Mesenchymal stem cell (in vitro differentiated cells and primary cell): ENCODE results near the gene ACTR2.

Experiments used
- DNase-seq: peaks from one replicate; pipeline ENCODE4 v3.0.0-alpha.2; 2013
- H2AFZ ChIP-seq: one replicate; pipeline ENCODE4 v1.6.1; 2013; ENCODE audit warnings: low read depth, mild to moderate bottlenecking, control low read depth, inconsistent platforms, low read length, moderate library complexity
- H2AK5ac ChIP-seq: 2 replicates; pipeline ENCODE4 v1.6.1; 2013; ENCODE audit warnings: low read length, moderate library complexity, mild to moderate bottlenecking, inconsistent platforms; ENCODE audit not compliant: severe bottlenecking
- H2BK120ac ChIP-seq: one replicate; pipeline ENCODE4 v1.6.1; 2013; ENCODE audit warnings: low read depth, mild to moderate bottlenecking, inconsistent platforms, low read length, moderate library complexity
- H2BK12ac ChIP-seq, 2 experiments: one replicate each; pipeline ENCODE4 v1.6.1; 2013; ENCODE audit warnings: inconsistent platforms in 2 of 2, low read length in 2 of 2, mild to moderate bottlenecking in 2 of 2, moderate library complexity in 2 of 2, control low read depth in 1 of 2
- H2BK15ac ChIP-seq: one replicate; pipeline ENCODE4 v1.6.1; 2013; ENCODE audit warnings: mild to moderate bottlenecking, low read depth, inconsistent platforms; ENCODE audit not compliant: poor library complexity, severe bottlenecking
- H2BK5ac ChIP-seq: 2 replicates; pipeline ENCODE4 v1.6.1; 2013; ENCODE audit warnings: low read depth, mild to moderate bottlenecking, low read length, control low read depth, inconsistent platforms; ENCODE audit not compliant: poor library complexity, severe bottlenecking
- H3K14ac ChIP-seq, 2 experiments: one replicate each; pipeline ENCODE4 v1.6.1; 2013; ENCODE audit warnings: inconsistent platforms in 2 of 2, low read length in 2 of 2, control low read depth in 1 of 2, mild to moderate bottlenecking in 1 of 2, moderate library complexity in 1 of 2
- H3K18ac ChIP-seq, 2 experiments: one replicate each; pipeline ENCODE4 v1.6.1; 2013; ENCODE audit warnings: inconsistent platforms in 2 of 2, low read length in 2 of 2, control low read depth in 1 of 2, low read depth in 1 of 2, mild to moderate bottlenecking in 1 of 2
- H3K23ac ChIP-seq, 2 experiments: one replicate each; pipeline ENCODE4 v1.6.1; 2013; ENCODE audit warnings: inconsistent platforms in 2 of 2, low read length in 2 of 2, mild to moderate bottlenecking in 2 of 2, moderate library complexity in 2 of 2, control low read depth in 1 of 2
- H3K27ac ChIP-seq: 2 replicates; pipeline ENCODE4 v1.5.1; 2013; ENCODE audit warnings: mild to moderate bottlenecking, moderate library complexity, low read length, control low read depth, inconsistent platforms; ENCODE audit not compliant: poor library complexity, severe bottlenecking
- H3K27me3 ChIP-seq, 2 experiments: 2 replicates each; pipeline versions ENCODE4 v1.6.1 to v1.7.0; 2013; ENCODE audit warnings: low read length in 2 of 2, mild to moderate bottlenecking in 2 of 2, moderate library complexity in 2 of 2, control low read depth in 1 of 2, inconsistent platforms in 1 of 2; ENCODE audit not compliant: control insufficient read depth in 1 of 2, insufficient read depth in 1 of 2
- H3K36me3 ChIP-seq, 2 experiments: 2 replicates each; pipeline versions ENCODE4 v1.6.1 to v1.7.0; 2013; ENCODE audit warnings: low read length in 2 of 2, control low read depth in 1 of 2, inconsistent platforms in 1 of 2, low read depth in 1 of 2, mild to moderate bottlenecking in 1 of 2; ENCODE audit not compliant: insufficient read depth in 2 of 2, control insufficient read depth in 1 of 2
- H3K4ac ChIP-seq, 2 experiments: one replicate each; pipeline ENCODE4 v1.6.1; 2013; ENCODE audit warnings: inconsistent platforms in 2 of 2, low read length in 2 of 2, mild to moderate bottlenecking in 2 of 2, moderate library complexity in 2 of 2, control low read depth in 1 of 2, low read depth in 1 of 2
- H3K4me1 ChIP-seq: 2 replicates; pipeline ENCODE4 v1.6.1; 2013; ENCODE audit warnings: low read depth, low read length, control low read depth; ENCODE audit not compliant: control insufficient read depth, insufficient read depth
- H3K4me2 ChIP-seq: 2 replicates; pipeline ENCODE4 v1.6.1; 2013; ENCODE audit warnings: low read length, mild to moderate bottlenecking, inconsistent platforms; ENCODE audit not compliant: poor library complexity, severe bottlenecking
- H3K4me3 ChIP-seq, 2 experiments: 2 replicates each; pipeline versions ENCODE4 v1.5.1 to v1.7.0; 2013; ENCODE audit warnings: low read length in 2 of 2, mild to moderate bottlenecking in 2 of 2, control low read depth in 1 of 2, low read depth in 1 of 2; ENCODE audit not compliant: insufficient read depth in 1 of 2
- H3K79me1 ChIP-seq: replicated peaks from 2 replicates; pipeline ENCODE4 v1.6.1; 2013; ENCODE audit warnings: mild to moderate bottlenecking, control low read depth, low read length, inconsistent platforms; ENCODE audit not compliant: poor library complexity, severe bottlenecking
- H3K9ac ChIP-seq: 2 replicates; pipeline ENCODE4 v1.7.0; 2013; ENCODE audit warnings: mild to moderate bottlenecking, low read length, moderate library complexity
- H3K9me3 ChIP-seq: 2 replicates; pipeline ENCODE4 v1.7.0; 2013; ENCODE audit warnings: mild to moderate bottlenecking, low read length; ENCODE audit not compliant: control insufficient read depth
- H4K8ac ChIP-seq: one replicate; pipeline ENCODE4 v1.6.1; 2013; ENCODE audit warnings: inconsistent platforms, mild to moderate bottlenecking, low read length, moderate library complexity
- H4K91ac ChIP-seq: one replicate; pipeline ENCODE4 v1.6.1; 2013; ENCODE audit warnings: mild to moderate bottlenecking, low read length, inconsistent platforms
- WGBS: methylation state at CpG from one replicate; pipeline ENCODE4 v1.1.7; 2013; ENCODE audit warnings: mixed read lengths; 5-methylcytosine and 5-hydroxymethylcytosine counted together

The ACTR2 gene

GRCh38 chr2:65212619-65213018 is 15.0 kb upstream of the ACTR2 start:
- H3K18ac ChIP-seq = no peak overlapping the region
- no peak overlapping the region for H3K4ac ChIP-seq
- no peak overlapping the region for H2BK120ac ChIP-seq
- no peaks in the 10 kb centered on the region for H3K79me1 ChIP-seq
- H3K23ac ChIP-seq = no peak overlapping the region
- H3K14ac ChIP-seq = no peak overlapping the region
- H4K8ac ChIP-seq = no peak overlapping the region
- no peak overlapping the region for H3K4me3 ChIP-seq
- H2AK5ac ChIP-seq = no peak overlapping the region
- no peaks in the 10 kb centered on the region for H3K36me3 ChIP-seq
- no peak overlapping the region for H4K91ac ChIP-seq
- H2BK15ac ChIP-seq = no peak overlapping the region
- no peak overlapping the region for H2AFZ ChIP-seq
- no peak overlapping the region for H2BK12ac ChIP-seq
- no peak overlapping the region for H3K4me2 ChIP-seq
- H3K9ac ChIP-seq = no peak overlapping the region
- no peaks in the 10 kb centered on the region for H3K9me3 ChIP-seq
- H3K4me1 ChIP-seq = no peaks in the 10 kb centered on the region
- H3K27me3 ChIP-seq = no peaks in the 10 kb centered on the region
- no peak overlapping the region for H3K27ac ChIP-seq
- no peak overlapping the region for H2BK5ac ChIP-seq
- DNase-seq = no peak

- 98% methylated on average over 8 of the region's 9 CpGs for WGBS
- Histone ChIP-seq H3K27me3 (no peaks in the 10 kb centered on the region), H2BK12ac (no peak overlapping the region), H3K36me3 (no peaks in the 10 kb centered on the region), H3K23ac (no peak overlapping the region), H3K9me3 (no peaks in the 10 kb centered on the region), H3K4ac (no peak overlapping the region), H3K14ac (no peak overlapping the region), H3K4me3 (no peak overlapping the region), H3K4me1 (no peaks in the 10 kb centered on the region), H2AK5ac (no peak overlapping the region), H3K18ac (no peak overlapping the region), H3K27ac (no peak overlapping the region), H2BK15ac (no peak overlapping the region), H3K4me2 (no peak overlapping the region), H4K91ac (no peak overlapping the region), H2AFZ (no peak overlapping the region), H2BK120ac (no peak overlapping the region), H3K9ac (no peak overlapping the region), H4K8ac (no peak overlapping the region), H2BK5ac (no peak overlapping the region), H3K79me1 (no peaks in the 10 kb centered on the region)
- DNase-seq = no peak
Observed at GRCh38 chr2:65213035-65213434, 14.6 kb upstream of the ACTR2 start.

GRCh38 chr2:65214361-65214760 is 13.3 kb upstream of the ACTR2 start:
- Histone ChIP-seq H3K4me3 (no peak overlapping the region), H3K4me1 (no peaks in the 10 kb centered on the region), H3K27ac (no peak overlapping the region), H4K91ac (no peak overlapping the region), H2BK120ac (no peak overlapping the region), H3K9ac (no peak overlapping the region), H2AK5ac (no peak overlapping the region), H3K9me3 (no peaks in the 10 kb centered on the region), H3K36me3 (no peaks in the 10 kb centered on the region), H3K79me1 (no peaks in the 10 kb centered on the region), H2AFZ (no peak overlapping the region), H3K27me3 (no peaks in the 10 kb centered on the region), H3K4me2 (no peak overlapping the region), H3K23ac (no peak overlapping the region), H4K8ac (no peak overlapping the region), H2BK5ac (no peak overlapping the region), H3K18ac (no peak overlapping the region), H2BK15ac (no peak overlapping the region), H2BK12ac (no peak overlapping the region), H3K14ac (no peak overlapping the region), H3K4ac (no peak overlapping the region)
- WGBS = no CpG with 5 or more reads among the region's 1 CpG
- no peak for DNase-seq

GRCh38 chr2:65214843-65215242 is 12.8 kb upstream of the ACTR2 start:
- H3K14ac ChIP-seq = no peak overlapping the region
- no peak overlapping the region for H2AK5ac ChIP-seq
- no peak overlapping the region for H2BK12ac ChIP-seq
- no peak overlapping the region for H3K27ac ChIP-seq
- no peaks in the 10 kb centered on the region for H3K9me3 ChIP-seq
- H3K4ac ChIP-seq = no peak overlapping the region
- H2BK120ac ChIP-seq = no peak overlapping the region
- no peak overlapping the region for H3K4me2 ChIP-seq
- no peak for DNase-seq
- no peak overlapping the region for H2BK5ac ChIP-seq
- H4K91ac ChIP-seq = no peak overlapping the region
- H3K36me3 ChIP-seq = no peaks in the 10 kb centered on the region
- no peak overlapping the region for H2BK15ac ChIP-seq
- H3K23ac ChIP-seq = no peak overlapping the region
- no peak overlapping the region for H4K8ac ChIP-seq
- no peaks in the 10 kb centered on the region for H3K79me1 ChIP-seq
- WGBS = 100% methylated on average over 1 of the region's 2 CpGs
- H2AFZ ChIP-seq = no peak overlapping the region
- H3K27me3 ChIP-seq = no peaks in the 10 kb centered on the region
- H3K18ac ChIP-seq = no peak overlapping the region
- H3K4me1 ChIP-seq = no peaks in the 10 kb centered on the region
- no peak overlapping the region for H3K4me3 ChIP-seq
- H3K9ac ChIP-seq = no peak overlapping the region
